ENCODE data around the gene EFNB1.
A peak's percentile ranks its signal among the peaks of the same experiment; 100 is the strongest.

The EFNB1 gene

GRCh38 chrX:68827848-68828624 is 785 bp upstream of the EFNB1 start:
- DNase-seq = peak; percentile 38 to 66 (median 54)

GRCh38 chrX:68829582-68830418 is 979 bp downstream of the EFNB1 start:
- DNase-seq = peak in 2 of 5 experiments; percentile 2 to 15

GRCh38 chrX:68830419-68831404 is 1.9 kb downstream of the EFNB1 start:
- DNase-seq = no peak

- DNase-seq = no peak
Measured at GRCh38 chrX:68831405-68832100, 2.7 kb downstream of the EFNB1 start.

- peak in 1 of 5 experiments; percentile 49 for DNase-seq
Measured at GRCh38 chrX:68832101-68832416, 3.2 kb downstream of the EFNB1 start.

GRCh38 chrX:68832516-68833447 is 4.0 kb downstream of the EFNB1 start:
- DNase-seq = no peak

GRCh38 chrX:68833448-68833805 is 4.6 kb downstream of the EFNB1 start:
- DNase-seq = no peak

GRCh38 chrX:68833855-68834331 is 5.1 kb downstream of the EFNB1 start:
- DNase-seq = no peak

GRCh38 chrX:68834371-68835103 is 5.7 kb downstream of the EFNB1 start:
- no peak for DNase-seq

GRCh38 chrX:68835104-68835442 is 6.3 kb downstream of the EFNB1 start:
- no peak for DNase-seq

- DNase-seq = no peak
Measured at GRCh38 chrX:68835468-68835867, 6.6 kb downstream of the EFNB1 start.

- no peak for DNase-seq
Measured at GRCh38 chrX:68837119-68837518, 8.3 kb downstream of the EFNB1 start.

GRCh38 chrX:68838571-68838910 is 9.7 kb downstream of the EFNB1 start:
- no peak for DNase-seq

GRCh38 chrX:68839771-68840170 is 10.9 kb downstream of the EFNB1 start:
- no peak for DNase-seq

- no peak for DNase-seq
Measured at GRCh38 chrX:68840256-68840655, 11.4 kb downstream of the EFNB1 start.

GRCh38 chrX:68841251-68842049 is 12.6 kb downstream of the EFNB1 start:
- DNase-seq = no peak

- DNase-seq = no peak
Measured at GRCh38 chrX:68842351-68842750, 13.5 kb downstream of the EFNB1 start.

- no peak for DNase-seq
Measured at GRCh38 chrX:68842781-68843581, 14.2 kb downstream of the EFNB1 start.

GRCh38 chrX:68843992-68844391 is 15.2 kb downstream of the EFNB1 start:
- DNase-seq = no peak

All from T-helper 2 cell (primary cell).